NB4 (cell line): ENCODE data around the gene GPRIN3.

Experiments used
- POLR2A ChIP-seq: IDR thresholded peaks from 2 replicates; pipeline ENCODE4 v1.6.1; 2011; ENCODE audit warnings: mild to moderate bottlenecking; ENCODE audit not compliant: insufficient read length; ENCODE audit errors: extremely low read depth
- TF ChIP-seq, protein P1 (sequence below): IDR thresholded peaks from one replicate; pipeline ENCODE4 v1.5.1; 2012; ENCODE audit warnings: low read depth, low read length

DNA sequence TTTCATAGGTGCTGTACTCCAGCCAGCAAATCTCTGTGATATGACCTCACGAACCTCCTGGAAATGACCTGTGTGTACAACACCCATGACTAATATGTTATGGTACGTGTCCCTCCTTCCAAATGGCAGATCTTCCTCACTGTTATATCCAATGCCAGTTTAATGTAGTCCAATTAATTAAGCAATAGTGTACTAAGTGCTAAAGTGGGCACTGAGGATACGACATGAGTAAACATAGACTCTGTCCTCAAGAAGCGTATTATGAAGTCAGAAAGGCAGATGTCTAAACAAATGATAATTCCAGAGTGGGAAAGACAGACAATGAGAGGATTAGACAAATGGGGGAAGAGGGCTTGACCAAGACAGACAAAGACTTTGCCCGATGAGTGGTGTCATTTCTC lies 33.9 kb downstream of the GPRIN3 start:
- no peak for TF ChIP-seq POLR2A
- TF ChIP-seq, protein P1, sequence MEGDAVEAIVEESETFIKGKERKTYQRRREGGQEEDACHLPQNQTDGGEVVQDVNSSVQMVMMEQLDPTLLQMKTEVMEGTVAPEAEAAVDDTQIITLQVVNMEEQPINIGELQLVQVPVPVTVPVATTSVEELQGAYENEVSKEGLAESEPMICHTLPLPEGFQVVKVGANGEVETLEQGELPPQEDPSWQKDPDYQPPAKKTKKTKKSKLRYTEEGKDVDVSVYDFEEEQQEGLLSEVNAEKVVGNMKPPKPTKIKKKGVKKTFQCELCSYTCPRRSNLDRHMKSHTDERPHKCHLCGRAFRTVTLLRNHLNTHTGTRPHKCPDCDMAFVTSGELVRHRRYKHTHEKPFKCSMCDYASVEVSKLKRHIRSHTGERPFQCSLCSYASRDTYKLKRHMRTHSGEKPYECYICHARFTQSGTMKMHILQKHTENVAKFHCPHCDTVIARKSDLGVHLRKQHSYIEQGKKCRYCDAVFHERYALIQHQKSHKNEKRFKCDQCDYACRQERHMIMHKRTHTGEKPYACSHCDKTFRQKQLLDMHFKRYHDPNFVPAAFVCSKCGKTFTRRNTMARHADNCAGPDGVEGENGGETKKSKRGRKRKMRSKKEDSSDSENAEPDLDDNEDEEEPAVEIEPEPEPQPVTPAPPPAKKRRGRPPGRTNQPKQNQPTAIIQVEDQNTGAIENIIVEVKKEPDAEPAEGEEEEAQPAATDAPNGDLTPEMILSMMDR: no peak
